ENCODE data around the gene ANO9. TPM values are rescaled to one million over a fixed set of nuclear protein-coding genes. Genes with fewer than 3 reads are reported as not detected.

ANO9 gene
- total RNA-seq, 3 donors from 2014 or later (not counting 1 experiment from before 2014, with no cell fraction given) = 15.1 to 21.3 (median 15.1) TPM

- Histone ChIP-seq H3K4me3 (ENCODE audit: low read length) (no peak overlapping the region), H3K27ac (ENCODE audit: low read length) (no peak overlapping the region), H3K36me3 (ENCODE audit: control insufficient read depth, insufficient read depth, low read length) (no peaks in the 10 kb centered on the region), H3K9me3 (ENCODE audit: control insufficient read depth, insufficient read depth, low read length) (peaks cover 13% of the 10 kb centered on the region), H3K27me3 (ENCODE audit: control insufficient read depth, insufficient read depth, low read length) (peaks cover 3% of the 10 kb centered on the region), H3K4me1 (ENCODE audit: control insufficient read depth, insufficient read depth, low read length) (peaks cover 26% of the 10 kb centered on the region)
- peaks cover 18 to 26% of the 10 kb centered on the region in 2 donors for H3K4me1 Mint-ChIP-seq
- 95% methylated on average over 14 of the region's 14 CpGs for WGBS (ENCODE audit: insufficient coverage)
- no peak for ATAC-seq
- H3K27ac Mint-ChIP-seq = no peak overlapping the region
- intact Hi-C loops (cut with micrococcal nuclease) = no loop called here
- no peak overlapping the region for H3K4me3 Mint-ChIP-seq
- no peak for DNase-seq
- peaks cover 2 to 18% of the 10 kb centered on the region in 2 donors for H3K27me3 Mint-ChIP-seq (ENCODE audit: low read depth in 2 of 2)
- no peaks in the 10 kb centered on the region for H3K9me3 Mint-ChIP-seq
- no peaks in the 10 kb centered on the region for H3K36me3 Mint-ChIP-seq
- TF ChIP-seq, protein P1, sequence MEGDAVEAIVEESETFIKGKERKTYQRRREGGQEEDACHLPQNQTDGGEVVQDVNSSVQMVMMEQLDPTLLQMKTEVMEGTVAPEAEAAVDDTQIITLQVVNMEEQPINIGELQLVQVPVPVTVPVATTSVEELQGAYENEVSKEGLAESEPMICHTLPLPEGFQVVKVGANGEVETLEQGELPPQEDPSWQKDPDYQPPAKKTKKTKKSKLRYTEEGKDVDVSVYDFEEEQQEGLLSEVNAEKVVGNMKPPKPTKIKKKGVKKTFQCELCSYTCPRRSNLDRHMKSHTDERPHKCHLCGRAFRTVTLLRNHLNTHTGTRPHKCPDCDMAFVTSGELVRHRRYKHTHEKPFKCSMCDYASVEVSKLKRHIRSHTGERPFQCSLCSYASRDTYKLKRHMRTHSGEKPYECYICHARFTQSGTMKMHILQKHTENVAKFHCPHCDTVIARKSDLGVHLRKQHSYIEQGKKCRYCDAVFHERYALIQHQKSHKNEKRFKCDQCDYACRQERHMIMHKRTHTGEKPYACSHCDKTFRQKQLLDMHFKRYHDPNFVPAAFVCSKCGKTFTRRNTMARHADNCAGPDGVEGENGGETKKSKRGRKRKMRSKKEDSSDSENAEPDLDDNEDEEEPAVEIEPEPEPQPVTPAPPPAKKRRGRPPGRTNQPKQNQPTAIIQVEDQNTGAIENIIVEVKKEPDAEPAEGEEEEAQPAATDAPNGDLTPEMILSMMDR (IDR thresholded peaks at IDR 0.05) = no peak
Measured at GRCh38 chr11:383431-383830, 58.4 kb downstream of the ANO9 start.

- DNase-seq = no peak
- no peak overlapping the region for H3K4me3 Mint-ChIP-seq
- Histone ChIP-seq H3K36me3 (ENCODE audit: control insufficient read depth, insufficient read depth, low read length) (no peaks in the 10 kb centered on the region), H3K4me1 (ENCODE audit: control insufficient read depth, insufficient read depth, low read length) (peaks cover 14% of the 10 kb centered on the region), H3K27me3 (ENCODE audit: control insufficient read depth, insufficient read depth, low read length) (peaks cover 3% of the 10 kb centered on the region), H3K27ac (ENCODE audit: low read length) (no peak overlapping the region), H3K4me3 (ENCODE audit: low read length) (no peak overlapping the region), H3K9me3 (ENCODE audit: control insufficient read depth, insufficient read depth, low read length) (peaks cover 13% of the 10 kb centered on the region)
- TF ChIP-seq, protein P1 (IDR thresholded peaks at IDR 0.05) = no peak
- WGBS (ENCODE audit: insufficient coverage) = 28% methylated on average over 11 of the region's 11 CpGs
- intact Hi-C loops (cut with micrococcal nuclease) = no loop called here
- H3K9me3 Mint-ChIP-seq = no peaks in the 10 kb centered on the region
- peaks cover 11 to 17% of the 10 kb centered on the region in 2 donors for H3K27me3 Mint-ChIP-seq (ENCODE audit: low read depth in 2 of 2)
- no peak overlapping the region for H3K27ac Mint-ChIP-seq
- peaks cover 5 to 15% of the 10 kb centered on the region in 2 donors for H3K4me1 Mint-ChIP-seq
- H3K36me3 Mint-ChIP-seq = no peaks in the 10 kb centered on the region
- no peak for ATAC-seq
Measured at GRCh38 chr11:382081-382629, 59.7 kb downstream of the ANO9 start.

DNA sequence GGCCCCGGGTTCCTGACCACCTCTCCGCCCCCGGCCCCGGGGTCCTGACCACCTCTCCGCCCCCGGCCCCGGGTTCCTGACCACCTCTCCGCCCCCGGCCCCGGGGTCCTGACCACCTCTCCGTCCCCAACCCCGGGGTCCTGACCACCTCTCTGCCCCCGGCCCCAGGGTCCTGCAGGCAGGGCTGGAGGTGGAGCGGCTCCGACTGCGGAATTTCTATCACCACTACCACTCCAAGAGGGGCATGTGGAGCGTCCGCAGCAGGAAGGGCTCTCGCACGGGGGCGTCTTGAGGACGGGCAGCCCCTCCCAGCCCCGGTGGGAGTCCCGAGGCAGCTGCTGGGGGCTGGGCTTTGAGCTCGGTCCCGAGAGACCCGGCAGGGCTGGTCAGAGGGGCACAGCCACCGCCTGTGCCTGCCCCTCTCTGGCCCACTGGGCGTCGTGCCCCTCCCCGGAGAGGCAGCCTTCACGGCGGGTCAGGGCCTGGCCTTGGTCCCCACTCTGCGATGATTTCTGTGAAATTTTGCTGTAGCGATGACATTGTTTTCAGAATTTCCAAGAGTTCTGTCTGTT lies 60.2 kb downstream of the ANO9 start:
- 67% methylated on average over 31 of the region's 35 CpGs for WGBS (ENCODE audit: insufficient coverage)
- ATAC-seq = no peak
- Mint-ChIP-seq H3K36me3 (no peaks in the 10 kb centered on the region), H3K9me3 (no peaks in the 10 kb centered on the region), H3K27me3 (ENCODE audit: low read depth in 2 of 2) (peaks cover 11 to 17% of the 10 kb centered on the region in 2 donors), H3K4me3 (no peak overlapping the region), H3K4me1 (peaks cover 0 to 12% of the 10 kb centered on the region in 2 donors), H3K27ac (no peak overlapping the region)
- intact Hi-C loops (cut with micrococcal nuclease) = no loop called here
- Histone ChIP-seq H3K9me3 (ENCODE audit: control insufficient read depth, insufficient read depth, low read length) (peaks cover 8% of the 10 kb centered on the region), H3K4me1 (ENCODE audit: control insufficient read depth, insufficient read depth, low read length) (peaks cover 8% of the 10 kb centered on the region), H3K4me3 (ENCODE audit: low read length) (no peak overlapping the region), H3K27me3 (ENCODE audit: control insufficient read depth, insufficient read depth, low read length) (peaks cover 3% of the 10 kb centered on the region), H3K36me3 (ENCODE audit: control insufficient read depth, insufficient read depth, low read length) (no peaks in the 10 kb centered on the region), H3K27ac (ENCODE audit: low read length) (no peak overlapping the region)
- no peak for DNase-seq
- TF ChIP-seq, protein P1 (IDR thresholded peaks at IDR 0.05) = no peak

GRCh38 chr11:380996-381395 lies 60.8 kb downstream of the ANO9 start:
- no peak for ATAC-seq
- TF ChIP-seq, protein P1 (IDR thresholded peaks at IDR 0.05) = no peak

More at GRCh38 chr11:380996-381395, 60.8 kb downstream of the ANO9 start:
- Histone ChIP-seq H3K27ac (ENCODE audit: low read length) (no peak overlapping the region), H3K36me3 (ENCODE audit: control insufficient read depth, insufficient read depth, low read length) (no peaks in the 10 kb centered on the region), H3K4me1 (ENCODE audit: control insufficient read depth, insufficient read depth, low read length) (peaks cover 2% of the 10 kb centered on the region), H3K4me3 (ENCODE audit: low read length) (no peak overlapping the region), H3K9me3 (ENCODE audit: control insufficient read depth, insufficient read depth, low read length) (peaks cover 2% of the 10 kb centered on the region), H3K27me3 (ENCODE audit: control insufficient read depth, insufficient read depth, low read length) (peaks cover 3% of the 10 kb centered on the region)
- no peak overlapping the region for H3K27ac Mint-ChIP-seq
- H3K36me3 Mint-ChIP-seq = no peaks in the 10 kb centered on the region
- H3K4me3 Mint-ChIP-seq = no peak overlapping the region
- intact Hi-C loops (cut with micrococcal nuclease) = no loop called here
- H3K9me3 Mint-ChIP-seq = no peaks in the 10 kb centered on the region
- 95% methylated on average over 8 of the region's 14 CpGs for WGBS (ENCODE audit: insufficient coverage)
- peaks cover 11 to 17% of the 10 kb centered on the region in 2 donors for H3K27me3 Mint-ChIP-seq (ENCODE audit: low read depth in 2 of 2)
- no peak for DNase-seq
- peaks cover 0 to 12% of the 10 kb centered on the region in 2 donors for H3K4me1 Mint-ChIP-seq

All from natural killer cell (primary cell).